ENCODE data around the gene DENND6B.
A peak's percentile ranks its signal among the peaks of the same experiment; 100 is the strongest.

Gene DENND6B

DNA sequence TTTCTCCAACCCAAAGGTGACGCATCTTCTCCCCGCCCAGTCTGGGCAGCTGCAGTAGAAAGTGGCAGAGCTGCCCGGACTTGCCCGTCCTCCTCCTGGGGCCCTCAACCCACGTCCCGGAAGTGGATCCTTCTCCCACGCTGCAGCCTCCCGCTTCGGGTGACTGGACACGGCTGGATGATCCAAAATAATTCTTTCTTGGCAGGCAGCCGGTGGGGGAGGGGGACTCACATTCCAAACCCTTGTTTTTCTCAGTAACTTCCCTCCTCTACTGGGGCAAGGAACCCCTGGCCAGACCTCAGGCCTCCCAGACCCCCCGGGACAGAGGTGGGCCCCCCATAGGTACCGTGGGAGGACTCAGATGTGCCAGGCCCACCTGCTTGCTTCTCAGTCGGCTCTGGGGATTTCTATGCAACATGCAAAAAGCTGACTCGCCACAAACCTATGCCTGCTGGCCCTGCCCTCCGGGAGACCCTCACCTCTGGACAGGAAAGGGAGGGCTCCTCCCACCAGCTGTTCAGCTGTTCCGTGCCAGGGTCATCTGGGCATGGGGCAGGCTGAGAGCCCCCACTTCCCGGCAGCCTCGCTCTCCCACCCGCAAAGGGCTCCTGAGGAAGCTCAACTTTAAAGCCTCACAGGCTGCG lies 20.8 kb downstream of the DENND6B start:
- DNase-seq (ENCODE audit: insufficient read length, low spot score) (no peak), FAIRE-seq (peak; percentile 89)
- TF ChIP-seq POLR2AphosphoS5 (IDR thresholded peaks at IDR 0.05; ENCODE audit: low read depth, low read length) (0 out of 2 replicates have a peak, but pooled peaks have one; percentile 32), POU2F2 (IDR thresholded peaks at IDR 0.05; ENCODE audit: low read depth, low read length) (no peak)

DNA sequence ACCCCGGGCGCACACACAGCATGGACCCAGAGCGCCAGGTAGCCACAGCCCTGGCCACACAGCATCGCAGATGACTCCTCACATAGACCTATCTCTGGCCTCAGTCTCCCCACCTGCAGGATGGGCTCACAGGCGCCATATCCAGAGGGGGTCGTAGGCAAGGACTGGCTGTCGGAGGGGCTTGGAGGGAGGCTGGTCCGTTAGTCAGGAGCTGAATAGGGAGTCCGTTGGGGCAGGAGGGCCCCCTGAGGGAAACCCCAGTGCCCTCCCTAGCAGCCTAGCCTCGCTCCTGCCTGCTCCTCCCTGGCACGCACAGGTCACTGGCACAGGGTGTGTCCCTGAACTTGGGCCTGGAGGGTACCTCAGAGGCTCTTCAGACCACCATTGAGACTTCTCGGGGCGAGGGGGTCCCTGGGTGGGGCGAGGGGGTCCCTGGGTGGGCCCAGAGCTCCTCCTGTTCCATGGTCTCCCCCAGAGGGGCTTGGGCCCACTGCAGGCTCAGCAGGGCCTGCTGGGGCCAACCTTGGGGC lies 21.4 kb downstream of the DENND6B start:
- no peak for TF ChIP-seq POLR2AphosphoS5 (IDR thresholded peaks at IDR 0.05; ENCODE audit: low read depth, low read length)
- no peak for TF ChIP-seq SPI1 (IDR thresholded peaks at IDR 0.05; ENCODE audit: low read depth, low read length)
- TF ChIP-seq POU2F2 (IDR thresholded peaks at IDR 0.05; ENCODE audit: low read depth, low read length) = no peak
- no peak for TF ChIP-seq PAX5 (IDR thresholded peaks at IDR 0.05; ENCODE audit: insufficient read depth, low read length, severe bottlenecking)
- no peak for TF ChIP-seq POLR2A (IDR thresholded peaks at IDR 0.05; ENCODE audit: low read depth, low read length)
- TF ChIP-seq TAF1 (IDR thresholded peaks at IDR 0.05; ENCODE audit: low read depth, low read length) = no peak
- FAIRE-seq = no peak
- no peak for DNase-seq (ENCODE audit: insufficient read length, low spot score)

DNA sequence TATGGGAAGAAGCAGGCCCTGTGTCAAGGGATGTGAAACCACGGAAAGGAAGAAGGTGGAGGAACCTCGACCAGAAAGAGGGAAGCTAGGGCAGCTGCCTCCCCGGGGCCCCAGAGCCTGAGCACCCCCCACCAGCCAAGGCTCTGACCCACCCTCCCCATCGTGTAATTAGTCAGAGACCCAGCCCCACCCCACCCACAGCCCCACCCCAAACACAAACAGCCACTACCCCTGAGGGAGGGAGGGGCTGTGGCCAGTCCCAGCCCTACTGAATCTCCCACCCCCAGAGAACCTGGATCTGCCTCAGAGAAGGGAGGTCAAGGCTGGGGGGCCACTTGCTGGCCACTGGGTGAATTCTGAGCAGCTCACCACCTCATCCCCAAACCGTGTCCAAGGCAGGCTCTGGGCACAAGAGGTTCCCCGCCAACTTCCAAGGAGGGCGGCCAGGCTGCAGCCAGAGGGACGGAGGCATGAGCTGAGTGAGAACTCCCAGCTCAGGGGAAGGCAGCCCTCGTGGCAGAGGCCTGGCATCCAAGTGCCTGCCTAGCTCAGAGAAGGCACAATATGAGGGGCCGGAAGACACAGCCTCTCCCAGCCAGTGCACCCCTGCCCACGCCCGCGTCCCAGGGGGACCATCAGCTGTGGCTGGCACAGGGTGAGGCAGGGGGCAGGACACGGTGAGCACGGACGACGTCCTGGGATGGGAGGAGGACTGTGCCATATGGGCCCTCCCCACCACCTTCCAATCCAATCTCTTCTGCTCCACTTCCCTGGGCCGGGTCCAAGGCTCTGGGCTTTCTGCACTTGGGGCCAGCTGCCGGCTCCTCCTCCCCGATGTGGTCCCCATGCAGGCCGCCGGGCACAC lies 22.1 kb downstream of the DENND6B start:
- DNase-seq (ENCODE audit: insufficient read length, low spot score) = no peak
- TF ChIP-seq SPI1 (IDR thresholded peaks at IDR 0.05; ENCODE audit: low read depth, low read length) = no peak
- no peak for TF ChIP-seq PAX5 (IDR thresholded peaks at IDR 0.05; ENCODE audit: insufficient read depth, low read length, severe bottlenecking)
- TF ChIP-seq POU2F2 (IDR thresholded peaks at IDR 0.05; ENCODE audit: low read depth, low read length) = no peak
- no peak for TF ChIP-seq TAF1 (IDR thresholded peaks at IDR 0.05; ENCODE audit: low read depth, low read length)
- TF ChIP-seq POLR2AphosphoS5 (IDR thresholded peaks at IDR 0.05; ENCODE audit: low read depth, low read length) = no peak
- no peak for TF ChIP-seq POLR2A (IDR thresholded peaks at IDR 0.05; ENCODE audit: low read depth, low read length)
- FAIRE-seq = peak; percentile 65

DNA sequence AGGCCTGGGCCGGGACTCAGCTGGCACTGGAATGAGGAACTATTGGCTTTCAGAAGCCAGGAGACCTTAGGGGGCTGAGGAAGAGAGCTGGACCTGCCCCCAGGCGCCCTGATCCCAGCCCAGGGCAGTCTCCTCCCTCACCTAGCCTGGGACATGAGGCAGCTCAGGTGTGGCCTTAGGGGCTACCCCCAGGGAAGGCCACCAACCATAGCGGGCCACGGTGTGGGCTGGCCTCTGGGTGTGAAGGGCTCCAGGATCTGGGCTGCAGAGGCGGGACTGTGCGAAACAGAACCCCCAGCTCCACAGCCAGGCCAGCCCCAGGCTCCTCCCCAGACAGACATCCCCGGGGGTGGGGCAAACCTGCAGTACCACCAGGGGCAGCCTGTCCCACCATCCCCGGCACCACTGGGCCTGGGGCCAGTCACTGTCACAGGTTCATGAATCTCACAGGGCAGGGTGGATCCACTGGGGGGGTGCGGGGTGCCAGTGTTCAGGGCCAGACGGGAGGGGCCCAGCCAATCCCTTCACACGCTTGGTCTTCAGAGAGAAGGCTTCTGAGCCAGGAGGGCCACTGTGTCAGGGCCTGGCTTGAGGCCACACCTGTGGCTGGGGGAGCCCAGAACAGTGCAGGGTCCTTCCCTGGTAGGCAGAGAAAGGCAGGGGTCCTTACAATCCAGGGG lies 22.8 kb downstream of the DENND6B start:
- DNase-seq (ENCODE audit: insufficient read length, low spot score) (no peak), FAIRE-seq (peak; percentile 87)
- TF ChIP-seq PAX5 (IDR thresholded peaks at IDR 0.05; ENCODE audit: insufficient read depth, low read length, severe bottlenecking) = no peak
- no peak for TF ChIP-seq POLR2AphosphoS5 (IDR thresholded peaks at IDR 0.05; ENCODE audit: low read depth, low read length)
- no peak for TF ChIP-seq SPI1 (IDR thresholded peaks at IDR 0.05; ENCODE audit: low read depth, low read length)
- TF ChIP-seq POU2F2 (IDR thresholded peaks at IDR 0.05; ENCODE audit: low read depth, low read length) = no peak
- no peak for TF ChIP-seq POLR2A (IDR thresholded peaks at IDR 0.05; ENCODE audit: low read depth, low read length)
- no peak for TF ChIP-seq TAF1 (IDR thresholded peaks at IDR 0.05; ENCODE audit: low read depth, low read length)

DNA sequence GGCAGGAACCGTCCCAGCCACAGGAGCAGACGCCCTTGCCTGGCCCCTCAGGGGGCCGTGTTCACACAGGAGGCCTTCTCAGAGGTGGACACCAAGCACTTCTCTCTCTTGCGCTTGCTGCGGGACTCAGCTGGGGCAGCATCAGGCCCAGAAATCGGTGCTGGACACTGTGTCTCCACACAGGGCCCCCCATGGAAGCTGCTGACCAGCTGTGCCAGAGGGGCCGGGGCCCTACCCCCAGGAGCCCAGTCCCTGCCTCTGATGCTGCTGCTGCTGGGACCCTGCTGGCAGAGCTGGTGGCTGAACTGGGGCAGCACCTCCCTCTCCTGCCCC lies 23.3 kb downstream of the DENND6B start:
- DNase-seq (ENCODE audit: insufficient read length, low spot score) (no peak), FAIRE-seq (no peak)
- no peak for TF ChIP-seq POLR2A (IDR thresholded peaks at IDR 0.05; ENCODE audit: low read depth, low read length)
- TF ChIP-seq SPI1 (IDR thresholded peaks at IDR 0.05; ENCODE audit: low read depth, low read length) = no peak
- no peak for TF ChIP-seq POU2F2 (IDR thresholded peaks at IDR 0.05; ENCODE audit: low read depth, low read length)
- no peak for TF ChIP-seq POLR2AphosphoS5 (IDR thresholded peaks at IDR 0.05; ENCODE audit: low read depth, low read length)
- TF ChIP-seq PAX5 (IDR thresholded peaks at IDR 0.05; ENCODE audit: insufficient read depth, low read length, severe bottlenecking) = no peak
- no peak for TF ChIP-seq TAF1 (IDR thresholded peaks at IDR 0.05; ENCODE audit: low read depth, low read length)

DNA sequence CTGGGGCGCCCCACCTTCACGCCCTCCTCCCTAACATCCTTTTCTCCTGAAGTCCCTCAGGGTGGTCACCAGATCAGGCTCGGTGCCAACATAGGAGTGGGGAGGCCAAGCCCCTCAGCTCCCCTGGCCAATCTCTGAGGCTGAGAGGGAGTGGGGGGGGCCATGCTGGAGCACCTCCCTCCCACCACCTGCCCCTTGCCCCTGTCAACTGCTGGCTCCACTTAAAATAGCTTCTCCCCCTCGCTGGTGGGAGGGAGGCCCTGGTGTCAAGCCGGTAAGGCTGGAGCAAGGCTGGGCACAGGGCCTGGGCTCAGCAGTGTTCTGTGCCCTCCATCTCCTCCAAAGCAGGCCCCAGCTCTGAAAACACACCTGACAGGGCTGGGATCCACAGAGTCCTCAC lies 24.2 kb downstream of the DENND6B start:
- no peak for TF ChIP-seq POLR2AphosphoS5 (IDR thresholded peaks at IDR 0.05; ENCODE audit: low read depth, low read length)
- no peak for TF ChIP-seq TAF1 (IDR thresholded peaks at IDR 0.05; ENCODE audit: low read depth, low read length)
- no peak for TF ChIP-seq POU2F2 (IDR thresholded peaks at IDR 0.05; ENCODE audit: low read depth, low read length)
- TF ChIP-seq SPI1 (IDR thresholded peaks at IDR 0.05; ENCODE audit: low read depth, low read length) = no peak
- no peak for TF ChIP-seq POLR2A (IDR thresholded peaks at IDR 0.05; ENCODE audit: low read depth, low read length)
- TF ChIP-seq PAX5 (IDR thresholded peaks at IDR 0.05; ENCODE audit: insufficient read depth, low read length, severe bottlenecking) = no peak
- FAIRE-seq (no peak), DNase-seq (ENCODE audit: insufficient read length, low spot score) (no peak)

DNA sequence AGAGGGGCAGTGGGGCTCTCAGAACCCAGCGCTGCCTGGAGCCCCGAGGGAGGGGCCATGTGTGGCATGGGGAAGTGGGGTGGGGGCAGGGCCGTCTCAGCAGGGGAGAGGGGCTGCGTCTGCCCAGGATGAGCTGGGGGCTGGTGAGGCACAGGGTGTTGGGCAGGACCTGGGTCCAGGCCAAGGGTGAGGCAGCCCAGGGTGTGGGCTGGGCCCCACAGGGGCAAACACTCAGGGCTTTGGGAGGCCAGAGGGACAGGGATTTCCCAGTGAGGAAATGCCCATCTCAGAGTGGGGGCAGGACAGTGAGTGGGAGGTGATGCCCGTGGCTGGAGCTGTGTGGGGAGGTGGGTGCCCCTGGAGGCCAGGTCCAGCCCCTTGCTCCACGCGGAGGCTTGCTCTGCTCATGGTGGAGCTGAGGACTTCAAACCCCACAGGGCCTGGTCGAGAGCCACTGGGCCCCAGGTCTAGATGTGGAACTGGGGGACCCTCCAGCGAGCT lies 24.7 kb downstream of the DENND6B start:
- no peak for DNase-seq (ENCODE audit: insufficient read length, low spot score)
- TF ChIP-seq PAX5 (IDR thresholded peaks at IDR 0.05; ENCODE audit: insufficient read depth, low read length, severe bottlenecking) (no peak), POLR2A (IDR thresholded peaks at IDR 0.05; ENCODE audit: low read depth, low read length) (no peak), POU2F2 (IDR thresholded peaks at IDR 0.05; ENCODE audit: low read depth, low read length) (no peak), TAF1 (IDR thresholded peaks at IDR 0.05; ENCODE audit: low read depth, low read length) (no peak), SPI1 (IDR thresholded peaks at IDR 0.05; ENCODE audit: low read depth, low read length) (no peak), POLR2AphosphoS5 (IDR thresholded peaks at IDR 0.05; ENCODE audit: low read depth, low read length) (no peak)
- no peak for FAIRE-seq

DNA sequence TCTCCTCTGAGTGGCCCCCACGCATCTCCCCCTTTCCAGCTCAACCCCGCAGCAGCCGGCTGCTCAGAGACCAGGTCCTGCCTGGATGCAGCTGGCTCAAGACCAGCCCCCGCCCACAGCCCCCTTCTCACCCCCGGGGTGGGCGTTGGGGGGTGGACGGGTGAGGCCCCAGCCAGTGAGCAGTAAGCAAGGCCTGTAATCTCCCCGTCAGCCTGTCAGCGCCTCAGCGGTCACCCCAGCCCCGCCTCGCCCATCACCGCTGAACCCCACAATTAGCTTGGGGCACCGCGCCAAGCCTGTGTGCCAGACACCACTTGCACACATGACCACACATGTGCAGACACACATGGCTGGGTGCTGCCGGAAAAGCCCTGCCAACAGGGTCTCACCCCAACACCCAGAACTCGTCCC lies 25.2 kb downstream of the DENND6B start:
- FAIRE-seq = peak; percentile 31
- no peak for DNase-seq (ENCODE audit: insufficient read length, low spot score)
- TF ChIP-seq TAF1 (IDR thresholded peaks at IDR 0.05; ENCODE audit: low read depth, low read length) = no peak
- no peak for TF ChIP-seq POLR2A (IDR thresholded peaks at IDR 0.05; ENCODE audit: low read depth, low read length)
- no peak for TF ChIP-seq POLR2AphosphoS5 (IDR thresholded peaks at IDR 0.05; ENCODE audit: low read depth, low read length)
- no peak for TF ChIP-seq POU2F2 (IDR thresholded peaks at IDR 0.05; ENCODE audit: low read depth, low read length)
- no peak for TF ChIP-seq SPI1 (IDR thresholded peaks at IDR 0.05; ENCODE audit: low read depth, low read length)
- TF ChIP-seq PAX5 (IDR thresholded peaks at IDR 0.05; ENCODE audit: insufficient read depth, low read length, severe bottlenecking) = no peak

Measured in GM12891 (cell line).